ENCODE data around the gene VASP.

VASP gene

GRCh38 chr19:45515807-45516401 is 8.6 kb downstream of the VASP start:
- DNase-seq = no peak

- DNase-seq = no peak
Measured at GRCh38 chr19:45517238-45517637, 10.0 kb downstream of the VASP start.

GRCh38 chr19:45517641-45518468 is 10.6 kb downstream of the VASP start:
- no peak for DNase-seq

GRCh38 chr19:45518469-45518826 is 11.2 kb downstream of the VASP start:
- no peak for DNase-seq

GRCh38 chr19:45522010-45522941 is 15.0 kb downstream of the VASP start:
- no peak for DNase-seq

- peak; percentile 24 to 58 (median 32) for DNase-seq
Measured at GRCh38 chr19:45523642-45524256, 16.5 kb downstream of the VASP start.

GRCh38 chr19:45524575-45525129 is 17.4 kb downstream of the VASP start:
- no peak for DNase-seq

- DNase-seq = no peak
Measured at GRCh38 chr19:45526143-45526542, 18.9 kb downstream of the VASP start.

- DNase-seq = no peak
Measured at GRCh38 chr19:45526971-45527370, 19.7 kb downstream of the VASP start.

- no peak for DNase-seq
Measured at GRCh38 chr19:45527731-45528130, 20.5 kb downstream of the VASP start.

GRCh38 chr19:45528149-45528743 is 21.0 kb downstream of the VASP start:
- DNase-seq = no peak

GRCh38 chr19:45528744-45529419 is 21.6 kb downstream of the VASP start:
- no peak for DNase-seq

GRCh38 chr19:45529420-45529785 is 22.1 kb downstream of the VASP start:
- no peak for DNase-seq

- no peak for DNase-seq
Measured at GRCh38 chr19:45531349-45531748, 24.1 kb downstream of the VASP start.

- no peak for DNase-seq
Measured at GRCh38 chr19:45539459-45539858, 32.2 kb downstream of the VASP start.

GRCh38 chr19:45542234-45542668 is 35.0 kb downstream of the VASP start:
- no peak for DNase-seq

GRCh38 chr19:45547211-45547770 is 40.0 kb downstream of the VASP start:
- no peak for DNase-seq

GRCh38 chr19:45547965-45548609 is 40.8 kb downstream of the VASP start:
- DNase-seq = no peak

- DNase-seq = no peak
Measured at GRCh38 chr19:45553464-45553863, 46.2 kb downstream of the VASP start.

- no peak for DNase-seq
Measured at GRCh38 chr19:45554481-45554880, 47.2 kb downstream of the VASP start.

- DNase-seq = no peak
Measured at GRCh38 chr19:45556835-45557234, 49.6 kb downstream of the VASP start.
